Adipocyte (in vitro differentiated cells): ENCODE measurements around the gene CCDC27.

Source experiments
- DNase-seq: peaks from one replicate; pipeline ENCODE4 v3.0.0-alpha.2; 2015; ENCODE audit warnings: low read depth
- H3K27me3 ChIP-seq: replicated peaks from 2 replicates; pipeline ENCODE4 v1.7.0; 2013; ENCODE audit warnings: mild to moderate bottlenecking, low read length, moderate library complexity; ENCODE audit not compliant: control insufficient read depth, insufficient read depth
- H3K36me3 ChIP-seq: 2 replicates; pipeline ENCODE4 v1.7.0; 2013; ENCODE audit warnings: low read length, mild to moderate bottlenecking, moderate library complexity; ENCODE audit not compliant: control insufficient read depth, insufficient read depth, severe bottlenecking
- H3K4me1 ChIP-seq: 2 replicates; pipeline ENCODE4 v1.7.0; 2013; ENCODE audit warnings: mild to moderate bottlenecking, low read length, moderate library complexity; ENCODE audit not compliant: control insufficient read depth, insufficient read depth
- H3K4me3 ChIP-seq: 2 replicates; pipeline ENCODE4 v1.7.0; 2013; ENCODE audit warnings: mild to moderate bottlenecking, low read length, moderate library complexity
- H3K9ac ChIP-seq: 2 replicates; pipeline ENCODE4 v1.7.0; 2013; ENCODE audit warnings: mild to moderate bottlenecking, low read length, moderate library complexity
- H3K9me3 ChIP-seq: 2 replicates; pipeline ENCODE4 v1.7.0; 2013; ENCODE audit warnings: mild to moderate bottlenecking, low read length, moderate library complexity; ENCODE audit not compliant: control insufficient read depth

CCDC27 gene

GRCh38 chr1:3763351-3764125 lies 11.3 kb downstream of the CCDC27 start:
- Histone ChIP-seq H3K4me1 (no peaks in the 10 kb centered on the region), H3K9ac (no peak overlapping the region)
- no peak for DNase-seq

GRCh38 chr1:3767328-3767925 lies 15.2 kb downstream of the CCDC27 start:
- H3K9ac ChIP-seq = no peak overlapping the region
- no peaks in the 10 kb centered on the region for H3K9me3 ChIP-seq
- DNase-seq = no peak

More at GRCh38 chr1:3763351-3764125, 11.3 kb downstream of the CCDC27 start:
- Histone ChIP-seq H3K36me3 (no peaks in the 10 kb centered on the region), H3K4me3 (no peak overlapping the region), H3K9me3 (peaks cover 13% of the 10 kb centered on the region), H3K27me3 (peaks cover 59% of the 10 kb centered on the region)

GRCh38 chr1:3768811-3769390 lies 16.7 kb downstream of the CCDC27 start:
- Histone ChIP-seq H3K36me3 (no peaks in the 10 kb centered on the region), H3K4me1 (peaks cover 5% of the 10 kb centered on the region), H3K4me3 (no peak overlapping the region), H3K9ac (no peak overlapping the region), H3K9me3 (no peaks in the 10 kb centered on the region), H3K27me3 (peaks cover 61% of the 10 kb centered on the region)
- no peak for DNase-seq

More at GRCh38 chr1:3767328-3767925, 15.2 kb downstream of the CCDC27 start:
- Histone ChIP-seq H3K27me3 (peaks cover 70% of the 10 kb centered on the region), H3K4me3 (no peak overlapping the region), H3K36me3 (no peaks in the 10 kb centered on the region), H3K4me1 (peaks cover 5% of the 10 kb centered on the region)

GRCh38 chr1:3770047-3770765 lies 18.0 kb downstream of the CCDC27 start:
- peaks cover 55% of the 10 kb centered on the region for H3K27me3 ChIP-seq
- no peaks in the 10 kb centered on the region for H3K9me3 ChIP-seq
- H3K36me3 ChIP-seq = no peaks in the 10 kb centered on the region
- DNase-seq = no peak
- peaks cover 9% of the 10 kb centered on the region for H3K4me1 ChIP-seq
- H3K4me3 ChIP-seq = no peak overlapping the region
- no peak overlapping the region for H3K9ac ChIP-seq

- Histone ChIP-seq H3K9me3 (no peaks in the 10 kb centered on the region), H3K9ac (no peak overlapping the region), H3K4me1 (peaks cover 11% of the 10 kb centered on the region), H3K36me3 (no peaks in the 10 kb centered on the region), H3K4me3 (peak overlapping the region; percentile 65), H3K27me3 (peaks cover 44% of the 10 kb centered on the region)
- no peak for DNase-seq
Measured at GRCh38 chr1:3771108-3772026, 19.1 kb downstream of the CCDC27 start.

GRCh38 chr1:3772027-3772714 lies 19.9 kb downstream of the CCDC27 start:
- DNase-seq = peak; percentile 85
- H3K36me3 ChIP-seq = no peaks in the 10 kb centered on the region

GRCh38 chr1:3772715-3773571 lies 20.7 kb downstream of the CCDC27 start, which contains the start of gene SMIM1:
TSS of gene SMIM1 (plus strand) at chr1:3772749. CDS start at chr1:3775374, 2,625 bp downstream.
- H3K9ac ChIP-seq = no peak within 1 kb of the TSS
- peaks cover 11% of the 10 kb centered on the region for H3K4me1 ChIP-seq
- no peak for DNase-seq
- no peaks in the 10 kb centered on the region for H3K9me3 ChIP-seq
- H3K36me3 ChIP-seq = no peaks in the 10 kb centered on the region
- H3K27me3 ChIP-seq = peaks cover 36% of the 10 kb centered on the region
- peak within 1 kb of the TSS; percentile 65 for H3K4me3 ChIP-seq

More at GRCh38 chr1:3772027-3772714, 19.9 kb downstream of the CCDC27 start:
- Histone ChIP-seq H3K4me1 (peaks cover 11% of the 10 kb centered on the region), H3K9ac (no peak overlapping the region), H3K9me3 (no peaks in the 10 kb centered on the region), H3K27me3 (peaks cover 40% of the 10 kb centered on the region), H3K4me3 (peak overlapping the region; percentile 65)

- no peaks in the 10 kb centered on the region for H3K9me3 ChIP-seq
- H3K9ac ChIP-seq = no peak overlapping the region
- no peaks in the 10 kb centered on the region for H3K36me3 ChIP-seq
- no peak overlapping the region for H3K4me3 ChIP-seq
- DNase-seq = no peak
- peaks cover 11% of the 10 kb centered on the region for H3K4me1 ChIP-seq
- H3K27me3 ChIP-seq = peaks cover 28% of the 10 kb centered on the region
Measured at GRCh38 chr1:3773572-3774275, 21.5 kb downstream of the CCDC27 start.

- no peak for DNase-seq
- Histone ChIP-seq H3K36me3 (peaks cover 5% of the 10 kb centered on the region), H3K4me1 (peaks cover 11% of the 10 kb centered on the region), H3K9me3 (no peaks in the 10 kb centered on the region), H3K4me3 (no peak overlapping the region), H3K27me3 (peaks cover 22% of the 10 kb centered on the region), H3K9ac (no peak overlapping the region)
Measured at GRCh38 chr1:3774276-3774945, 22.2 kb downstream of the CCDC27 start.
